GM13977 (cell line): ENCODE results near the gene TRAF3.

Source experiments
- DNase-seq: peaks from one replicate; pipeline ENCODE4 v3.0.0; 2012; ENCODE audit warnings: low spot score
- CTCF ChIP-seq: IDR thresholded peaks from 2 replicates; pipeline ENCODE4 v1.5.1; 2012; ENCODE audit warnings: mild to moderate bottlenecking, control low read depth; ENCODE audit not compliant: insufficient read depth; ENCODE audit errors: extremely low read depth, missing control alignments
- in situ Hi-C: fragments of 300-500 bp; cut with MboI; formaldehyde crosslinking; loops from one replicate; pipeline ENCODE4 v1.12.0; 2022; ENCODE audit warnings: low sequenced_read_pairs, low pct_unique_long_range_greater_than_20kb, mixed read lengths, inconsistent platforms; ENCODE audit not compliant: unreplicated experiment

Gene TRAF3

GRCh38 chr14:102848830-102849525 lies 71.7 kb downstream of the TRAF3 start:
- TF ChIP-seq CTCF = no peak
- in situ Hi-C loops = no loop called here
- no peak for DNase-seq

GRCh38 chr14:102849526-102850379 lies 72.5 kb downstream of the TRAF3 start:
- in situ Hi-C loops = no loop called here
- no peak for DNase-seq
- no peak for TF ChIP-seq CTCF

- DNase-seq = no peak
- no peak for TF ChIP-seq CTCF
- in situ Hi-C loops = no loop called here
Measured at GRCh38 chr14:102853648-102854047, 76.4 kb downstream of the TRAF3 start.

GRCh38 chr14:102854091-102854703 lies 76.9 kb downstream of the TRAF3 start:
- in situ Hi-C loops = no loop called here
- TF ChIP-seq CTCF = no peak
- no peak for DNase-seq

- no peak for DNase-seq
- TF ChIP-seq CTCF = no peak
- in situ Hi-C loops = no loop called here
Measured at GRCh38 chr14:102856179-102856578, 78.9 kb downstream of the TRAF3 start.

- TF ChIP-seq CTCF = no peak
- in situ Hi-C loops = no loop called here
- no peak for DNase-seq
Measured at GRCh38 chr14:102857444-102857843, 80.2 kb downstream of the TRAF3 start.
